M059J (cell line): ENCODE data around the gene PRICKLE3. TPM values are rescaled to one million over a fixed set of nuclear protein-coding genes. Genes with fewer than 3 reads are reported as not detected.

Experiments
- DNase-seq: peaks from one replicate; pipeline ENCODE4 v3.0.0-alpha.2; 2012; ENCODE audit warnings: low read depth
- total RNA-seq: library from RNA; depleted of rRNA; stranded (reverse); fragments of >200 nt; shearing (Covaris generic); gene quantifications from 2 replicates; pipeline ENCODE4 v1.2.3, GENCODE V29; 2014; rRNA removed

The PRICKLE3 gene, protein sequence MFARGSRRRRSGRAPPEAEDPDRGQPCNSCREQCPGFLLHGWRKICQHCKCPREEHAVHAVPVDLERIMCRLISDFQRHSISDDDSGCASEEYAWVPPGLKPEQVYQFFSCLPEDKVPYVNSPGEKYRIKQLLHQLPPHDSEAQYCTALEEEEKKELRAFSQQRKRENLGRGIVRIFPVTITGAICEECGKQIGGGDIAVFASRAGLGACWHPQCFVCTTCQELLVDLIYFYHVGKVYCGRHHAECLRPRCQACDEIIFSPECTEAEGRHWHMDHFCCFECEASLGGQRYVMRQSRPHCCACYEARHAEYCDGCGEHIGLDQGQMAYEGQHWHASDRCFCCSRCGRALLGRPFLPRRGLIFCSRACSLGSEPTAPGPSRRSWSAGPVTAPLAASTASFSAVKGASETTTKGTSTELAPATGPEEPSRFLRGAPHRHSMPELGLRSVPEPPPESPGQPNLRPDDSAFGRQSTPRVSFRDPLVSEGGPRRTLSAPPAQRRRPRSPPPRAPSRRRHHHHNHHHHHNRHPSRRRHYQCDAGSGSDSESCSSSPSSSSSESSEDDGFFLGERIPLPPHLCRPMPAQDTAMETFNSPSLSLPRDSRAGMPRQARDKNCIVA
- 5.8 and 14.9 TPM in 2 replicates for total RNA-seq

DNA sequence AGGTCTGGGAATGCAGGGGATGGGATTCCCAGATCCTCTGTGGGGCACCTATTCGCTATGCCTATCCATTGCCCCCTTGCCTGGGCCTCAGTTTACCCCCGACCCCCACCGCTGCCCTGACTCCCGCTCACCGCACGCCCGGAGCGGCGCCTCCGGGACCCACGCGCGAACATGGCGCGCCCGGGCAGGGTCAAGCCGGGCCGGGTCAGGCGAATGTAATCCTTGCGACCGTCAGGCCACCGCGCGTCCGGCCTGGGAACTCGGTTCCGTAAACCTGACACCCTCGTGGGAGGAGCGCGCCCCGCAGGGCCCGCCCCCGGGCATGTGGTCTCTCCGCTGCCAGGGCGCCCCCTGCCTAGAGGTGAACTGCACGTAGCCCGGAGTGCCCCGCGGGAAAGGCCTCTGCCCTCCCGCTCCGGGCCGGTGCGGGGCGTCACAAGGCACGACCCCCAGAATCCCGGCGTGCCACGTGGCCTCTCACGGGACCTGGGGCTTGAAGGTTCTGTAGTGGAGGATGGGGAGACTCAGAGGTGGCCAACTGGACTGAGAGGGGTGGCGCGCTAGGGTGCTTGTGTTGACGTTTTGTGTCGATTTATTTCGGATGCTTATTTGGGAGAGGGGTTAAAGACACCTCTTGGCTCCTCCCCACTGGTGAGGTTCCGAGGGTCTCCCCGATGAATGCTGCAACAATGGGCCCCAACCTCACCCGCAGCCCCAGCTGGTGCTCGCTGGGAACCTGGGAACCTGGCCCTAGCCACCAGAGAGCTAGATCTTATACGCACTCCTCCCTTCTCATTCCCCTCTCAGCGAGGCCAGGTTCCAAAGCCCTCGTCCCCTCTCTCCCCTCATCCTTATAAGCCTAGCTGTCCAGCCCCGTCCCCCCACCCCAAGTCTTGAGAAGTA, at the start of gene PRICKLE3:
TSS of gene PRICKLE3 (minus strand) at position 249 of the 903 bp plus-strand sequence. CDS start at position 173, 76 bp downstream.
- DNase-seq, result peak; percentile 75

DNA sequence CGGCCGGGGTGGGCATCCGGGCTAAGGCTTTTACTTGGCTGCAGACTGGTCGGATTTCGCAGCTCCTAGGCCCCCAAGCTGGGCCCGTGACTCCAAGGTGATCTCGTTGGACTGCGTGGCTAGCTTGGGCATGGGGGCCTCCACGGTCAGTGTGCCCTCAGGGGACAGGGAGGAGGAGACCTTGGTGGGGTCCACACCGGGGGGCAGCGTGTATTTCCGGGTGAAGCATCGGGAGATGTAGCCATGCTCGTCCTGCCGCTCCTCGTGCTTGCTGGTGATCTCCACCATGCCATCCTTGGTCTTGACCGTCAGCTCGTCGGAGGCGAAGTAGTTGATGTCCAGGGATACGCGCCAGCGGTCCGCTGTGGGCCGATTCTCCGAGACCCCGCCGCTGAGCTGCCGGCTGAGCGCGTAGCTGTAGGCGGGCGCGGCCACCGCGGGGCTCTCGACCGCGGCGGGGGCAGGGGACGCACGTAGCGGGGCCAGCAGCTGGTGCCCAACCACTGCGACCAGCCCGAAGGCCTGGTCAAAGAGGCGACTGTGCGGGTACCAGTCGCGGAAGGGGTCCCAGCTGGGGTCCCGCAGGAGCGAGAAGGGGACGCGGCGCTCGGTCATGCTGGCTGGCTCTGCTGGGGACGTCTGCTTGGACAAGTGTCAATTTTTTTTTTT, 47.8 kb upstream of the PRICKLE3 start:
- no peak for DNase-seq

DNA sequence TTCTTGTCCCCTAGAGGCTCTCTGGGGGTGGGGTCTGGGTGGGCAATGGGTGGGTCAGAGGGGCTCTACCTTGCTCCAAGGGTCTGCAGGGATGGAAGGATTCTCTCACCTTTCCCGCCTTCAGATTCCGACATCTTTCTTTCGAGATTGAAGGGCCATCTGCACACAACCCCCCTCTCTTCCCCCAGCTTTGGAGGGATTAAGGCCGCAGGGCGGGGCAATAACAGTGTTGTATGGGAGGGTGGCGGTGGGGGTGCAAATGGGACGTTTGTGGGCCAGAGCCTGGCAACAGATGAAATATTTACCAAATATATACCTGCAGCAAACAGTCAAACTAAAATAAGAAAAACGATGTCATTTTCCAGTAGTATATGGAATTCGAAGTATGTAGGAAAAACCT, 47.0 kb upstream of the PRICKLE3 start, which contains the start of gene CACNA1F:
TSS of gene CACNA1F (minus strand) at position 165 of the 400 bp plus-strand sequence. CDS start at position 134, 31 bp downstream.
- DNase-seq, result no peak

- no peak for DNase-seq
Measured at GRCh38 chrX:49232525-49232924, 46.4 kb upstream of the PRICKLE3 start.

DNA sequence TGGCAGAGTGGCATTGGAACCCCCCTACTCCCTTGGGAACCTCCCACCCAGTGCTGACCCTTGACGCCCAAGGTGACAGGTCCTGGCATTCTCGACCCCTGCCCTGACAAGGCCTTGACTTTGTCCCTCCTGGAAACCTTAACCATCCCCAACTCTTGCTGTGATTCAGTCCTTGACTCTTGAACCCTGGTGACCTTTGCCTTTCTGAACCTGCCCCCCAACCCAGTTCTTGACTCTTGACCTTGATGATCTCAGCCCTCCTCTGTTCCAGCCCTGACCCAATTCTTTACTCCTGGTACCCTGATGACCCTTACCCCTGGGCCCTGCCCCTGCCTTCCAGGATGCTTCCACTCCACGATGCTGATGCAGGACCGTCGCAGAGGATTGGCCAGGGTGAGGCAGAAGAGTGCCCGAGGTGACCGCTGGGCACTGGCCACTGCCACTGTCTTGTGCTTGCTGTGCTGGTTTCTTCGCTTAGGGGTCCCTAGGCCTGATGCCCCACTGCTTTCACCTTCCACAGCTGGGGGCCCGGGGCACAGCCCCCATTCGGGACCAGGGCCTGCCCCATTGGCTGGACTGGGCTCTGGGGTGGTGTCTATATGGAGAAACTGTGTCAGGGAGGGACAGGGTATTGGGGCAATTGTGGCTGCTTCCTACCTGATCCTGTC, 45.3 kb upstream of the PRICKLE3 start:
- DNase-seq, result no peak

GRCh38 chrX:49230500-49231232, 44.5 kb upstream of the PRICKLE3 start:
- no peak for DNase-seq

GRCh38 chrX:49228185-49228584, 42.0 kb upstream of the PRICKLE3 start:
- no peak for DNase-seq

GRCh38 chrX:49227726-49228125, 41.6 kb upstream of the PRICKLE3 start:
- no peak for DNase-seq

DNA sequence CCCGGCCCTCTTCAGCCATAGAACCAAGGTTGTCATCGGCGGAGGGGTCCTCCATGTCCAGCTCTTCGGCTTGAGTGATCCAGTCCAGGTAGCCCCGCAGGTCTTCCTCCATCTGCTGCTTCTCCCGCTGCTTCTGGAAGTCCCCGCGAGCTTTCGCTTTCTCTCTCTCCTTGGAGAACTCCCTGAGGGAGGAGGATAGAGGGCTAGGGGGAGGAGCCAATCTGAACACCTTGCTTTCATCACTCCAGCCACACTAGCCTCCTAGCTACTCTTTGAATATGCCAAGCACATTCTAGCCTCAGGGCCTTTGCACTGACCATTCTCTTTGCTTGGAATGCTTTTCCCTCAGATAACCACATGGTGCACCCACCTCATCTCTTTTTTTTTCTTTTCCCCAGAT, 40.8 kb upstream of the PRICKLE3 start:
- DNase-seq, result no peak

GRCh38 chrX:49225858-49226257, 39.7 kb upstream of the PRICKLE3 start:
- no peak for DNase-seq

DNA sequence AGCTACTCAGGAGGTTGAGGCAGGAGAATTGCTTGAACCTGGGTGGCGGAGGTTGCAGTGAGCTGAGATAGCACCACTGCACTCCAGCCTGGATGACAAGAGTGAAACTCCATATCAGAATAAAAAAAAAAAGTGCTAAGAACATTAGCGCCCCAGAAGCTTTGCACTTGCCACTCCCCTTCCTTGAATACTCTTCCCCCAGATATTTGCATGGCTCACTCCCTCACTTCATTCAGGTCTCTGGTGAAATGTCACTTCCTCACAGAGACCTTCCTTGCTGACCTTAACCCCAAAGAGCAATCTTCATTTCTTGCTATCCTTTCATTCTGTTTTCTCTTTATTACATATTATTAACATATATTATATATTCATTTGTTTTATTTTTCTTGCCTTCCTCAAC, 35.7 kb upstream of the PRICKLE3 start:
- no peak for DNase-seq

GRCh38 chrX:49220100-49220499, 33.9 kb upstream of the PRICKLE3 start:
- no peak for DNase-seq

GRCh38 chrX:49214996-49215526, 28.9 kb upstream of the PRICKLE3 start:
- DNase-seq, result no peak

DNA sequence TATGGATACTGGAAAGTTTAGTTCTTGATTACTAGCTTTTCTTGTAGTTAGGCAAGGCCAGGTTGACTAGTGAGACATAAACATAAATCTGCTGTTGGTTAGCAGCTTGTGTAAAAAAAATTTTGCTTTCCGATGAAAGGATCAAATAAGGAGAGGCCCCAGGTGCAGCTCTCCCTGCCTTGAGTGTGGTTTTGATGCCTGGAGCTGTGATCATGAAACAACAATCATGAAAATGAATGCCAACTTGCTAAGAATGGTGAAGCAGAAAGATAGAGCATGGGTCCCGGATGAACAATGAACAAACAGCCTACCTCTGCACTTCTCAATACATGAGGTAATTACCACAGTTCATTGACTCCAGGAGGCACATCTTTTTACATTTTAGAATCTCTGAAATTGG, 28.2 kb upstream of the PRICKLE3 start:
- DNase-seq, result no peak

DNA sequence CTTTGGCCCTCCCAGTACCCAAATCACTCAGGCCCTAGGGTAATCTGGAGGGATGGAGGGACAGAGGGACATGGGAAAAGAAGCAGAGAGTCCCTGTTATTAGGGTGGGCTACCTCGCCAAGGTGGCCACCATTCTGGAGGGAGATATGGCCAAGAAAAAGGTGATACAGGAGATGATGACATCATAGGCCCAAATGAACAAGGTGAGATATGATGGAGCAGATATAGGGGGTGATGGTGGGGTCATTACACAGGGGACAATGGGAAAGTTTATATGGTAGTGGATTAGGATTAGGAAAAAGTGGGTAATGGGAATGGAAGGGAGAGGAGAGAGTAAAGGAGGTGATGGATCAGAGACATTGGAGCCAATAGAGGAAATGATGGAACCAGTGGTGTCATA, 26.7 kb upstream of the PRICKLE3 start:
- DNase-seq, result no peak

GRCh38 chrX:49212209-49212608, 26.0 kb upstream of the PRICKLE3 start:
- DNase-seq, result no peak

DNA sequence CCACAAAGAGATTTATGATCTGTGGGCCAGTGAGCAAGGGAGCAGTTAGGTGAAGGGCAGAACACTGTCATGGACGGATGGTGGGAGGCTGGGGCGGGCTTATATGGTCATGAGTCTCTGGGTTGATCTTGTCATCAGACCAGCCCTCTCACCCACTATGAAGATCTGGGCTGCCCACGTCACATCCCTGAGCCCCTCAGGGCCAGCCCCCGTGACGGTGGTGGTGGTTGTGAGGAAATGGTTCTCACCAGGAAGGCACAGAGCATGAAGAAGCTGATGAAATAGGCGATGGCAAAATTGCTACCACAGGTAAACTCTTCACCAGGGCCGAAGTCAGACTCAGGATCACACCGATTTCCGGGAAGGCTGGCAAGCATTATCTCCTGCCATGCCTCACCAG, 24.9 kb upstream of the PRICKLE3 start:
- no peak for DNase-seq

DNA sequence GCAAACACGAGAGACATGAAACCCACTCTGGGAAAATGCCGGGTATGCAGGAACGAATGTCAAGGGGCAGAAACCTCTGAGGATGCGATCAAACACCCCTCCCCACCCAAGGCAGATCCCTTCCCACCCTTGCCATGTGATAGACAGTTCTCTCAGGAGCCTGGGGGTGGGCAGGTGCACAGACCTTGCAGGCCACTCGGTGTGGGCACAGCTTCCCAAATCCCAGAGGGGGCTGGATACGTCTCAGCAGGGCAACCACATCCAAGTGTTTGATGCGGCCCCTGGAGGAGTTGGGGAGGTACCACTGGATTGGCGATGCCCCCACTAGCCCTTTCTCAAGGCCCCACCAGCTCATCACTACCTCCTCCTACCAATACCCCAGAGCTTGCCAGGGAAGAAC, 24.2 kb upstream of the PRICKLE3 start:
- no peak for DNase-seq

DNA sequence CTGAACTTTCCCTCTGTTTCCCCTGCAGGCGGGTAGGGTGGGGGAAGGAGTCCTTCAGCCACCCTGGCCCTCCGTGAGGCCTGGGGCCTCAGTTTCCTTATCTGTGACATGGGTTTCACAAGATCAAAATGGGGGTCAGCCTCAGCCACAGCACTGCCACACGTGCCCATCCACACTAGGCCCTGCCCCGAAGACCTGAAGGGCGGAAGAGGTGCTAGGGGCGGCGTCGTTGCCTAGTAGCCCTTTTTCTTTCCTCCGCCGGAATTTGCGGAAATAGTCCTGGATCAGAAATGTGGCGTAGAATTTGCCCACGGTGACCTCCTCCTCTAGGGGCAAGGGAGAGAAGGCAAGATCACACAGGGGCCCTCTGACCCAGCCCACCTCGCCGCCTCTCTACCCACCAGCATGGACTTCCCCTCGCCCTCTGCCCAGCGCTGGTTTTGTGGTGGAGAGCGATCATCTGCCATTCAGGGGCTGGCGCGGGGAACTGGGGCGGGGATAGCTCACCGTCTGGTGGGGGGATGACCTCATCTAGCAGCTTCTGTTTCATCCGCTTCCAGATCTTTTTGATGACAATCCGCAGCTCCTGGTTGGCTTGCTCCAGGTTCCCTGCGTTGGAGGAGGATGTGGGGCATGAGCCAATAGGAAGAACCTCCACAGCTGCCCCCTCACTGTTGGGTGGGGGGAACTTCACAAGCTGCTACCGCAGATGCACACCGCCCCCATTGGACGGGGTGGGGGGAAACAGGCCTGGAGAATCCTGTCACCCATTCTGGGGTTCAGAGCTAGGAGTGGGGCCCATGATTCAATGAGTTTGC, 23.5 kb upstream of the PRICKLE3 start:
- no peak for DNase-seq
